Measurements from ENCODE around the gene ATP6V0A1. TPM values are rescaled to one million over a fixed set of nuclear protein-coding genes. Genes with fewer than 3 reads are reported as not detected.

Gene ATP6V0A1
- total RNA-seq, 1 experiment from 2014 or later: 55.1 TPM

DNA sequence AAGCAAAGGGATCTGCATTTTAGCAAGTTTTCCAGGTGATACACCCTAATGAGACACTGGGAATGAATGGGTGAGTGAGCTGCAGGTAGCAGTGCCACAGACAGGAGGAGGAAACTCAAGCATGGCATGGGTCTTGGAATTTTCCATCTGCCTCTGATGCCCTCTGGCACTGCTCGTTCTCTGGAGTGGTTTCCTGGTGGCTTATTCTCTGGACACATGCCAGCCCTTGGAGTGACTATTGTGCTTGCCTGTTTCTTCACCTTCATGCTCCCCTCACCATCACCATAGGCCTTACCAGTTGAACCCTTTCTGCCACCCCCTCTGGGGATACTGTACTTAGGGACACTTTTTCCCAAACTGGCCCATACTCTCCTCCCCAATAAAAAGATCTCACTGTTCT is 104.9 kb downstream of the ATP6V0A1 start:
- Histone ChIP-seq H3K27ac (peak overlapping the region; percentile 81), H3K4me2 (peak overlapping the region; percentile 99), H3K9me2 (ENCODE audit: insufficient read depth) (no peaks in the 10 kb centered on the region), H3K4me1 (replicated peaks; ENCODE audit: insufficient read depth) (peaks cover 32% of the 10 kb centered on the region), H2AFZ (no peak overlapping the region), H3K79me2 (ENCODE audit: low read depth) (peaks cover 54% of the 10 kb centered on the region), H3F3A (ENCODE audit: insufficient read depth, low read depth) (peaks cover 64% of the 10 kb centered on the region), H3K4me3 (peak overlapping the region; percentile 81), H3K36me3 (ENCODE audit: low read depth) (peaks cover 15% of the 10 kb centered on the region), H3K9me3 (ENCODE audit: insufficient read depth, low read depth) (no peaks in the 10 kb centered on the region), H4K20me1 (ENCODE audit: insufficient read depth) (no peaks in the 10 kb centered on the region), H3K27me3 (ENCODE audit: insufficient read depth, low read depth) (no peaks in the 10 kb centered on the region)
- TF ChIP-seq, protein P1, sequence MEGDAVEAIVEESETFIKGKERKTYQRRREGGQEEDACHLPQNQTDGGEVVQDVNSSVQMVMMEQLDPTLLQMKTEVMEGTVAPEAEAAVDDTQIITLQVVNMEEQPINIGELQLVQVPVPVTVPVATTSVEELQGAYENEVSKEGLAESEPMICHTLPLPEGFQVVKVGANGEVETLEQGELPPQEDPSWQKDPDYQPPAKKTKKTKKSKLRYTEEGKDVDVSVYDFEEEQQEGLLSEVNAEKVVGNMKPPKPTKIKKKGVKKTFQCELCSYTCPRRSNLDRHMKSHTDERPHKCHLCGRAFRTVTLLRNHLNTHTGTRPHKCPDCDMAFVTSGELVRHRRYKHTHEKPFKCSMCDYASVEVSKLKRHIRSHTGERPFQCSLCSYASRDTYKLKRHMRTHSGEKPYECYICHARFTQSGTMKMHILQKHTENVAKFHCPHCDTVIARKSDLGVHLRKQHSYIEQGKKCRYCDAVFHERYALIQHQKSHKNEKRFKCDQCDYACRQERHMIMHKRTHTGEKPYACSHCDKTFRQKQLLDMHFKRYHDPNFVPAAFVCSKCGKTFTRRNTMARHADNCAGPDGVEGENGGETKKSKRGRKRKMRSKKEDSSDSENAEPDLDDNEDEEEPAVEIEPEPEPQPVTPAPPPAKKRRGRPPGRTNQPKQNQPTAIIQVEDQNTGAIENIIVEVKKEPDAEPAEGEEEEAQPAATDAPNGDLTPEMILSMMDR (conservative IDR thresholded peaks at IDR 0.05): no peak
- TF ChIP-seq EZH2 (IDR thresholded peaks at IDR 0.05; ENCODE audit: low read depth): no peak
- ChIA-PET POLR2A (ENCODE audit: unreplicated experiment) (no interaction called here), CTCF (interaction anchor here (0.7 kb wide), 1 partner anchor 9 kb away, joined by 3 read pairs; no protein-coding TSS in a partner anchor)
- intact Hi-C loops (cut with micrococcal nuclease; ENCODE audit: unreplicated experiment): loop anchor here (2.0 kb wide), 1 partner anchor 27 kb away; the partner anchor contains the start of gene NAGLU
- BruUV-seq (replicated peaks): no TSS peak
- peak; percentile 72 to 92 for DNase-seq

- intact Hi-C loops (cut with micrococcal nuclease; ENCODE audit: unreplicated experiment): loop anchor here (2.0 kb wide), 1 partner anchor 27 kb away; the partner anchor contains the start of gene NAGLU
- POLR2A ChIA-PET (ENCODE audit: unreplicated experiment): no interaction called here
Measured at GRCh38 chr17:42563950-42564349, 105.3 kb downstream of the ATP6V0A1 start.

GRCh38 chr17:42564815-42565522 is 106.3 kb downstream of the ATP6V0A1 start:
- Histone ChIP-seq H3K27ac (no peak overlapping the region), H3K9me3 (ENCODE audit: insufficient read depth, low read depth) (no peaks in the 10 kb centered on the region), H3K4me2 (no peak overlapping the region), H3K4me3 (no peak overlapping the region), H4K20me1 (ENCODE audit: insufficient read depth) (no peaks in the 10 kb centered on the region), H3K36me3 (ENCODE audit: low read depth) (peaks cover 16% of the 10 kb centered on the region), H3K27me3 (ENCODE audit: insufficient read depth, low read depth) (no peaks in the 10 kb centered on the region), H3F3A (ENCODE audit: insufficient read depth, low read depth) (peaks cover 75% of the 10 kb centered on the region), H3K9me2 (ENCODE audit: insufficient read depth) (no peaks in the 10 kb centered on the region), H3K79me2 (ENCODE audit: low read depth) (peaks cover 63% of the 10 kb centered on the region), H2AFZ (no peak overlapping the region), H3K4me1 (replicated peaks; ENCODE audit: insufficient read depth) (peaks cover 32% of the 10 kb centered on the region)
- no TSS peak for BruUV-seq (replicated peaks)
- POLR2A ChIA-PET (ENCODE audit: unreplicated experiment): no interaction called here
- CTCF ChIA-PET: no interaction called here
- intact Hi-C loops (cut with micrococcal nuclease; ENCODE audit: unreplicated experiment): no loop called here
- no peak for TF ChIP-seq EZH2 (IDR thresholded peaks at IDR 0.05; ENCODE audit: low read depth)
- TF ChIP-seq, protein P1 (conservative IDR thresholded peaks at IDR 0.05): no peak
- DNase-seq: no peak

More at GRCh38 chr17:42563950-42564349, 105.3 kb downstream of the ATP6V0A1 start:
- Histone ChIP-seq H3K4me2 (peak overlapping the region; percentile 99), H3K36me3 (ENCODE audit: low read depth) (peaks cover 15% of the 10 kb centered on the region), H3K27me3 (ENCODE audit: insufficient read depth, low read depth) (no peaks in the 10 kb centered on the region), H3K4me3 (peak overlapping the region; percentile 81), H3K9me2 (ENCODE audit: insufficient read depth) (no peaks in the 10 kb centered on the region), H3K4me1 (replicated peaks; ENCODE audit: insufficient read depth) (peaks cover 32% of the 10 kb centered on the region), H2AFZ (no peak overlapping the region), H3K79me2 (ENCODE audit: low read depth) (peaks cover 58% of the 10 kb centered on the region), H4K20me1 (ENCODE audit: insufficient read depth) (no peaks in the 10 kb centered on the region), H3K27ac (no peak overlapping the region), H3F3A (ENCODE audit: insufficient read depth, low read depth) (peaks cover 67% of the 10 kb centered on the region), H3K9me3 (ENCODE audit: insufficient read depth, low read depth) (no peaks in the 10 kb centered on the region)
- DNase-seq: no peak
- no TSS peak for BruUV-seq (replicated peaks)
- no peak for TF ChIP-seq EZH2 (IDR thresholded peaks at IDR 0.05; ENCODE audit: low read depth)
- TF ChIP-seq, protein P1 (conservative IDR thresholded peaks at IDR 0.05): no peak
- CTCF ChIA-PET: interaction anchor here (0.7 kb wide), 1 partner anchor 9 kb away, joined by 3 read pairs; no protein-coding TSS in a partner anchor
